HG03439 (cell line): ENCODE data around the gene PLEKHN1.
"Not testable (repeated sequence)": the region's sequence is repeated elsewhere in the genome, so short reads cannot be mapped to it uniquely, and the experiment has no call there.

ENCODE experiments used
- ATAC-seq: cut with Tn5 transposase; IDR thresholded peaks from one replicate; pipeline ENCODE4 v1.9.1; 2021; ENCODE audit warnings: mild to moderate bottlenecking, moderate library complexity; ENCODE audit not compliant: unreplicated experiment

Gene PLEKHN1

DNA sequence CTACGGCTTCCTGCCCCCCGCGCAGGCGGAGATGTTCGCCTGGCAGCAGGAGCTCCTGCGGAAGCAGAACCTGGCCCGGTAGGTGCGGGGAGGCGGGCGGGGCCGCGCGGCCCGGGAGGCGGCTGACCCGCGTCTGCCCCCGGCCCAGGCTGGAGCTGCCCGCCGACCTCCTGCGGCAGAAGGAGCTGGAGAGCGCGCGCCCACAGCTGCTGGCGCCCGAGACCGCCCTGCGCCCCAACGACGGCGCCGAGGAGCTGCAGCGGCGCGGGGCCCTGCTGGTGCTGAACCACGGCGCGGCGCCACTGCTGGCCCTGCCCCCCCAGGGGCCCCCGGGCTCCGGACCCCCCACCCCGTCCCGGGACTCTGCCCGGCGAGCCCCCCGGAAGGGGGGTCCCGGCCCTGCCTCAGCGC, 23.9 kb upstream of the PLEKHN1 start:
- ATAC-seq: no peak

DNA sequence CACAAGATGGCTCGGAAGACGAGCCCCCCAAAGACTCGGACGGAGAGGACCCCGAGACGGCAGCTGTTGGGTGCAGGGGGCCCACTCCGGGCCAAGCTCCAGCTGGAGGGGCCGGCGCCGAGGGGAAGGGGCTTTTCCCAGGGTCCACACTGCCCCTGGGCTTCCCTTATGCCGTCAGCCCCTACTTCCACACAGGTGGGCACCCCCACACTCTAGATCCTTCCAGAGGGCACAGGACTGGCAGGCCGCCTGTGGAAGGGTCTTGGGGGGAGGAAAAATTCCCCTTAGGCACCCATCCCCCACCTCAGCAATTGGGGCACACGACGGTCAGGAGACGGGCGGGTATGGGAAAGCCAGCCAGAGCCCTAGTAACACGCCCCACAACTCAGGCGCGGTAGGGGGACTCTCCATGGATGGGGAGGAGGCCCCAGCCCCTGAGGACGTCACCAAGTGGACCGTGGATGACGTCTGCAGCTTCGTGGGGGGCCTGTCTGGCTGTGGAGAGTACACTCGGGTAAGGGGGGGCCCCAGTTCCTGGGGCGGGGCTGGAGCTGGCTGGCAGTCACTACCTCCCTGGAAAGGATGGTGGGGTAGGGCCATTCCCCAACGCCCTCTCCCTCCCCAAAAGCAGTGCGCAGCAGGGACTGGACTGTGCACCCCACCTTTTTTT, 23.3 kb upstream of the PLEKHN1 start:
- ATAC-seq: no peak

DNA sequence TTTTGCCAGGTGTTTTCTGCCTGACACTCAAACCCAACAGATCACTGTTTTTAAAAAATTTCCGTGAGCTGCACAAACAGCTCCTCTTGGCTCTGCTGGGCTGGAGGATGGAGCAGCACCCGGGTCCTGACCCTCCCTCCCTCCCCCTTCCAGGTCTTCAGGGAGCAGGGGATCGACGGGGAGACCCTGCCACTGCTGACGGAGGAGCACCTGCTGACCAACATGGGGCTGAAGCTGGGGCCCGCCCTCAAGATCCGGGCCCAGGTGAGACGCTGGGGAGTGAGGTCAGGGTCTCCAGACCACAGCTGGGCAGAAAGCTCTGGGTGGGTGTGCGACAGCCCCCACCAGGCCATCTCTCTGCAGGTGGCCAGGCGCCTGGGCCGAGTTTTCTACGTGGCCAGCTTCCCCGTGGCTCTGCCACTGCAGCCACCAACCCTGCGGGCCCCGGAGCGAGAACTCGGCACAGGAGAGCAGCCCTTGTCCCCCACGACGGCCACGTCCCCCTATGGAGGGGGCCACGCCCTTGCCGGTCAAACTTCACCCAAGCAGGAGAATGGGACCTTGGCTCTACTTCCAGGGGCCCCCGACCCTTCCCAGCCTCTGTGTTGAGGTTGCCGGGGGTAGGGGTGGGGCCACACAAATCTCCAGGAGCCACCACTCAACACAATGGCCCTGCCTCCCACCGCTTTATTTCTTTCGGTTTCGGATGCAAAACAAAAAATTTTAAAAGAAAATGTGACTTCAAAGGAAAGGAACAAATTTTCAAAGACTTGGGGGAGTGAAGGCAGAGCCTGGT, 22.5 kb upstream of the PLEKHN1 start:
- no peak for ATAC-seq

DNA sequence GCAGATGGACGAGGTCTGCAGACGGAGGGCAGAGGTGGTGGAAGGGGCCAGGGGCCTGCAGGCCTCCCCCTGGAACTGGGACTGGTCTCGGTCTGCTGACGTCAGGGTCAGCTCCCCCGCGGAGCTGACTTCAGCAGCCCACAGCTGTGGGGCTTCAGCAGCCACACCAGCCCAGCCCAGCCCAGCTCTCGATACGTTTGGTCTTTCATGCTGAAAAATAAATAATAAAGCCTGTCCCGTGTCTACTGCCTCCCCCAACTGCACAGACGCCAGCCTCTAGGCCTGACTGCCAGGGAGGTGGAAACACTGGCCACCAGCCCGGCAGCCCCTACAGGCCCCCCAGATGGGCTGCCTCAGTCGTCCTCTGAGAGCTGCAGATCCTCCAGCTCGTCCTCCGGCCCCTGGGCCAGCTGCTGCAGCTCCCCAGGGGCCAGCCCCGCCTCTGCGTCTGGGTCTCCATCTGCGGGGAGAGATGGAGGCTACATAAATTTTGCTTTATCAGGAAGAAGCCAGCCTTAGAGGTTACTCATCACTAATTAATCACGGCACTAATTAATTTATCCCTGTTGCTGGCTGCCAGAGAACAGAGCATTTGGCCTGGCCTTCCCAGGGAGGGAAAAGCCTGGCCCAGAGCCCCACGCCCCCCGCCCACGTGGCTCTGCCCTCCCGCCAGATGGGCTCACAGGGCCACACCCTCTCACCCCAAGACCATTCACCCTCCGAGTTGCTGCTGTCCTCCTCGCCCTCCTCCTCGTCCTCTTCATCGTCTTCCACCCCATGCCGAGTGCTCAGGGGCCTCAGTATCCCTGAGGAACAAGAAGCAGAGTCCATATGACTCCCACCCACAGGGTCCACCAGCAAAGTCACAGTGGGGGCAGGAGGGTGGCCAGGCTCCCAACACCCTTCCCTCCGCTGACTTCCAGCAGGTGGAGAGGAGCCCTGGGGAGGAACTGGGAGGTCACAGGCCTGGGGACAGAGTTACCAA, 21.6 kb upstream of the PLEKHN1 start:
- ATAC-seq: no peak

DNA sequence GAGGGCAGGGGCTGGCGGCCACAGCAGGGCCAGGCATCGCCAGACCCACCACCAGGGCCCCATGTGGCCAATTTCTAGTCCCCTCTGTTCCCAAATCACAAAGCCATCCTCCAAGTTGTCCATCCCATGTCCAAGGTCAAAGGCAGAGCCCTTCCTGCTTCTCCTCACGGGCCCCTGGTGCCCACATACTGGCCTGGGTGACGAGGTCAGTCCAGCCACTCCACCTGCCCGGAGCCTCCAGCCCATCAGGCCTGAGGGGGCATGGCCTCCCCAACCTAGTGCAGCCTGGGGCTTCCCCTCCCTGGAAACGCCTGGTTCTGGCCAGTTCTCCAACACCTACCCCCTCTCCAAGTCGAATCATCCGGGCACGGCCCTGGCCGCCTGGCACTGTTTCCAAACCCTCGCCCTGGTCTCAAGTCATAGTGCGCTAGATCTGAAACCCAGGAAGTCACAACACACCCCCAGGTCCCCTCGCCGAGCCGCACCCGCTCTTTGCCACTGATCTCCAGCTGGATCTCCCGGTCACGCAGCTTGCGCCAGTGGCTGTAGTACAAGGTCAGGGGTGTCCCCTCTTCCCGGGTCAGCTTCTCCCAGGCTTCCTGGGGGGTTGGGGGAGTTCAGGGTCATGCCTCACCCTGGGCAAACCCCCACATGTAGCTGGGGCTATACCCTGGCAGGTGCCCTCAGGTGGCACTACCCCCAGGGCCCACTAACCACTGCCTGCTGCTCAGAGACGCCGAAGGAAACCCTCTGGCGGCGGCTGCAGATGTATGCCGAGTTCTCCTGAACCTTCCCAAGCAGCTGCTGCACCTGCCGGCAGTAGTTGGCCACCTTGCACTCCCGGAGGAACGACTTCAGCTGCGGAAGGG, 20.4 kb upstream of the PLEKHN1 start:
- no peak for ATAC-seq

DNA sequence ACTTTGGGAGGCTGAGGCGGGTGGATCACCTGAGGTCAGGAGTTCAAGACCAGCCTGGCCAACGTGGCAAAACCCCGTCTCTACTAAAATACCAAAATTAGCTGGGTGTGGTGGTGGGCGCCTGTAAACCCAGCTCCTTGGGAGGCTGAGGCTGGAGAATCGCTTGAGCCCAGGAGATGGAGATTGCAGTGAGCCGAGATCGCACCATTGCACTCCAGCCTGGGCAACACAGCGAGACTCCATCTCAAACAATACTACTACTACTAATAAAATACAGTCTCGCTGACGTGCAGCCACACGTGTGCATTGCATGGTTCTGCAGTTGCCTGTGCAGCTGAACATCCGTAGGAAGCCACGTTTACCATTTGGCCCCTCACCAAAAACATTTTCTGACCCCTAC, 19.5 kb upstream of the PLEKHN1 start:
- not testable (repeated sequence) for ATAC-seq

DNA sequence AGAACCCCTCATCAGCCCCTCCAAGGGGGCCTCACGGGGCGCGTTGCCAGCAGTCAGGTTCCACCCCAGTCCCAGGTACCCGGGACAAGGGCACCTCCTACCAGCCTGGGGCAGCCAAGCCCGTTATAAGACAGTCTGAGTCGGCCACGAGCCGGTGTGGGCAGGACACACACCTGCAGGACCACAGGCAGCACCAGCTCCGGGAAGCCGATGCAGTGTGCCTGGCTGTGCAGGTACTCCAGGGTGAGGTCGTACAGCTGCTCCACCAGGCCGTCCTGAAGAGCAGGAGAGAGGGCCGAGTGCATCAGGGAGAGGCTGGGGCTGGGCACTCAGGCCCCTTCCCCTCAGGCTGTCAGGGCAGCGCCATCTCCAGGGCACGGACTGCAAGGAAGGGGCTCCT, 18.3 kb upstream of the PLEKHN1 start:
- no peak for ATAC-seq

DNA sequence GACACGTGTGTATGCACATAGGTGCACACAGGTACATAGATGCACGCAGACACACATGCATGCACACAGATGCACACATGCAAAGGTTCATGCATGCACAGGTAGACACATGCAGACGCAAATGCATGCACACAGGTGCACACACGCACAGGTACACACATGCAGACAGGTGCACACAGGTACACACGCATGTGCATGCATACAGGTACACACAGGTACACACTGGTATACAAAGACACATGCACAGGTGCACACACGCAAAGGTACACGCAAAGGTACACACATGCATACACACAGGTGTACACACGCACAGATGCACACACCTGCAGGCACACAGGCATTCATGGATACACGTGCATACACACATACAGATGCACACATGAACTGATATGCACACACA, 16.0 kb upstream of the PLEKHN1 start:
- ATAC-seq: no peak

DNA sequence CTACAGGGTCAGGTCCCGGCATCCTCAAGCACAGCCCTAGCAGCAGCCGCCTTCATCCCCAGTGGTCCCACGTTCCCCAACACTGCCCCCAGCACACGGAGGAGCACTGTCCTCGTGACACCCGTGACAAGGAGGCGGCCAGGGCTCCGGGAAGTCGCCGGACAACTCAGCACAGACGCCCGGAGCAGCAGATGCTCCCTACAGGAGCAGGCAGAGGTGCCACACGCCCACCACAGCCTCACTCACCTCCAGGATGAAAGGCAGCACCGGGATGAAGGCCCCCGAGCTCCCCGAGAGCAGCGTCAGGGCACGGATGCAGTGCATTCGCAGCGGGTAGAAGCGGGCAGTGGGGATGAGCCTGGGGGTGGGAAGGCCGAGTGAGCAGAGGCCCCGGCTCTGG, 15.4 kb upstream of the PLEKHN1 start:
- no peak for ATAC-seq

DNA sequence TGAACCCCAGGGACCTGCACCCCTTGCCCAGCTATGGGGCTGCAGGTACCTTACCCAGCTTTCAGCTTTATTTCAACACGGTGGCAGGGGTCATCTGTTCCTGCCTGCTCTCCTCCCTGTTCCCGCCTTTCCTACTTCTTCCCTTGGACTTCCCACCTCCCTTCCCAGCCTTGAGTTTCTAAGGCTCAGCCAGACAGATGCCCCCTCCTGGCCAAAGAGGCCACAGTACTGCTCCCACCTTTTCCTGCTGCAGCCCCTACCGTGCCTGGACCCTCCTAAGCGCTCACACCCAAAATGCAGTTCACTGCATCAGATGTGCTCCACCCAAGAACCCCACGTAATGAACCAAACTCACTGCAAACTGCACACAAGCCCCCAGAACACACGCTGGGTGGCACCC, 14.9 kb upstream of the PLEKHN1 start:
- no peak for ATAC-seq

DNA sequence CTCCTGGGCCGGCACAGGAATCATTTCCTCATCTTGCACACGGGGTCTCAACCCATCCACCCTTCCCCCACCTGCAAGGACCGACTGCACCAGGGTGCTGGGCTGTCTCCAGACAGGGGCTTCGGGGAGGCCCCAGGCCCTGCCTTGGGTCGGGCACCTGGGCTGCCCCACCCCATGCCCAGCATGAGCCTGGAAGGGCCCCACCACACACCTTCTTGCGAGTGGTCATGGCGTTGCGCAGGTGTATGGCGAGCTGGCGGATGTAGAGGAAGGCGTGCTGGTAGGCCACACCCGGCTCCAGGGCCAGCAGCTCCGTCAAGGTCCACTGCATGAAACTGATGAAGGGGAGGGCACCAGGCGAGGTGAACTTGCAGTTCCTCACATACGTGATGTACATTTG, 14.1 kb upstream of the PLEKHN1 start:
- ATAC-seq: no peak

DNA sequence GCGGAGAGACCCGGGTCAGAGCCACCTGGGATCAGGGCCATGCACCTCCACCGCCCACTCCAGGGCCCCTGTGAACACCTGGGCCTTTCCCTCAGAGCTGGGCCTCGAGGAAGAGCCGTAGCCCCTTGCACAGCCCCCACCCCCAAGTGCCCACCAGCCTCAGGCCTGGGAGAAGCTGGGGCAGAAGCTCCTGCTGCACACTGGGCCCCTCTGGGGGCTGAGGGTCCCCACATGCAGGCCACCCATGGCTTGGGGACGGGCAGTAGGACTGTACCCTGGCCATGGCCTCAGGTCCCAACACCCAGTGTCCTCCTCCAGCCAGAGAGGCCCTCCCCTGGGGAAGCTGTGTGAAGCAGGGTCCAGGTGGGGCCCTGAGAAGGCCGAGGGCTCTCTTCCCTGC, 13.7 kb upstream of the PLEKHN1 start:
- ATAC-seq: no peak

DNA sequence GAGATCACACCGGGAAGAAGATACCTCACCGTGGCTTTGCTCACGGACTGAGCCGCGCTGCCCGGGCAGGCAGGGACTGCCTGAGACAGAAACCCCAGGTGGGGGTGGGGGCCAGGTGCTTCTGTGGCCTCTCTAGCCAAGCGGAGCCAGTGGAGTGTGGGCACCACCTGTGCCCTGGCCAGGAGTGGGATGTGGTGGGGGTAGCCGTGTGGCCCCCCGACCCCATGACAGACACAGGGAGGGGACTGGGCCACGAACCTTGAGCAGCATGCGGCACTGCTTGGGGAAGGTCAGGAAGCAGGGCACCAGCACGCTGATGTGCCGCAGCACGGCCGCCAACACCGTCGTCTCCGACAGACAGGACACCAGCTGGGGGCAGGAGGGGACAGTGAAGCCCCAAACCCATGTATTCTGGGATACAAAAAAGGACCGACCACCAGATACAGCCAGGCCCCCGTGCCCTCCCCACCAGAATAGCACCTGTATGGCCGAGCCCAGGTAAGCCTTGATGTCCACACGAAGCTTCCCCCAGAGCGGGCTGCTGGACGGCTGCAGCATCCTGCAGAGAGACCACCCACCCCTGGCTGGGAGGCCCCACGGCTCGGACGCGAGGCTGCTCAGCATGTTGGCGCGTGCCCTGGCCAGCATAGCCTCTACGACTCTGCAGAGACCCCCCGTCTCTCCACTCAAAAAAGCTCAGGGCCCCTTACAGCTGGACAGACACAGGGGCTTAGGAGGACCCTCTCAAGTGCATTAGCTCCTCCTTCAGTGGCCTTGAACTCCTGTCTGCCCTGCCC, 12.6 kb upstream of the PLEKHN1 start:
- ATAC-seq: no peak

DNA sequence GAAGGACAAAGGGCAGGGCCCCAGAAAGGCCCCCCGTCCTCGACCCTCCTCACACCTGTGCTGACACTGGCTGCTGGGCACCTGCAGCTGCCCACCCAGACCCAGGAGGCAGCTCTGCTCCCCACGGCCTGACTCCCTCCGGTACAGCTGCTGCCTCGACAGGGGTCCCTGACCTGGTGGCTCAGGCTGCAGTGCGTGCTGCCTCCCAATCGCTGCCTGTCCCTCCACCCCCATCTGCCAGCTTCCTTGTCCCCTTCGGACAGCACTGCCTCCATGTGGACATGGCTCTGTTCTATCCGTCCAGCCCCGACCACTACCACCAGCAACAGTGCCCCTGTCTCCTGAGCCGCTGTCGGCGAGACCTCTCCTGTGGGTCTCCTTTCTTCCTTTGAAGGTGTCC, 11.4 kb upstream of the PLEKHN1 start:
- ATAC-seq: no peak

DNA sequence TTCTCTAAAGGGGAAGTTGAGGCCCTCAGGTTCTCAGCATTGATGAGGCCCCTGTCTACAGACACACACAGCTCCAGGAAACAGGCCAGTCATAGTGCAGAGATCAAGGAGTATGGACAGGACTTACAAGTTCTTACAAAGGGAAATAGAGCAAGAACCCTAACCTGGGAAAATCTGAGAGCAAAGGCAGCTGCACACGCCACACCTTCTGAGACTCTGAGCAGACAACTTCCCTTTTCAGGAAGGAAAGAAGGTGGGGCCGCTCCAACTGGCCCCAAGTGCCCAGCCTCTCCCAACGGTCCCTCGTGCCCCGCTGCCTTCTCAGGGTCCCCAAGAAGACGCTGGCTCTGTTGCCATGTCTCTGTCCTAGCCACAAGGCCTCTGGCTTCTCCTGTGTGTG, 10.8 kb upstream of the PLEKHN1 start:
- no peak for ATAC-seq

DNA sequence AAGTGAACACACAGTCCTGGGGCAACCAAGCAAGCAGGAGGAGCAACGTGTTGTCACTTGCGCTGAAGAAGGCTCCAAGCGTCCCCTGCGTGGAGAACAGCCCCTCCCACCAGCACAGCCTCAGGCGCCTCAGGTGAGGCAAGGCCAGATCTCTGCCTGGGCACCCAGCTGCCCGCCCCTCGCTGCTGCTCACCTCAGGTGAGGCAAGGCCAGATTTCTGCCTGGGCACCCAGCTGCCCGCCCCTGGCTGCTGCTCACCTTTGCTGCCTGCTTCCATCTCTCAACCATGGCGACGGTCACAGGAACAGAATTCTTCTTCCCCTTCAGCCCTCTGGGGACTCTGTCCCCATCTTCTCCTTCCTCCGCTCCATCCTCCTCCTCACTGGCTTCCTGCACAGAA, 9.6 kb upstream of the PLEKHN1 start:
- ATAC-seq: no peak

DNA sequence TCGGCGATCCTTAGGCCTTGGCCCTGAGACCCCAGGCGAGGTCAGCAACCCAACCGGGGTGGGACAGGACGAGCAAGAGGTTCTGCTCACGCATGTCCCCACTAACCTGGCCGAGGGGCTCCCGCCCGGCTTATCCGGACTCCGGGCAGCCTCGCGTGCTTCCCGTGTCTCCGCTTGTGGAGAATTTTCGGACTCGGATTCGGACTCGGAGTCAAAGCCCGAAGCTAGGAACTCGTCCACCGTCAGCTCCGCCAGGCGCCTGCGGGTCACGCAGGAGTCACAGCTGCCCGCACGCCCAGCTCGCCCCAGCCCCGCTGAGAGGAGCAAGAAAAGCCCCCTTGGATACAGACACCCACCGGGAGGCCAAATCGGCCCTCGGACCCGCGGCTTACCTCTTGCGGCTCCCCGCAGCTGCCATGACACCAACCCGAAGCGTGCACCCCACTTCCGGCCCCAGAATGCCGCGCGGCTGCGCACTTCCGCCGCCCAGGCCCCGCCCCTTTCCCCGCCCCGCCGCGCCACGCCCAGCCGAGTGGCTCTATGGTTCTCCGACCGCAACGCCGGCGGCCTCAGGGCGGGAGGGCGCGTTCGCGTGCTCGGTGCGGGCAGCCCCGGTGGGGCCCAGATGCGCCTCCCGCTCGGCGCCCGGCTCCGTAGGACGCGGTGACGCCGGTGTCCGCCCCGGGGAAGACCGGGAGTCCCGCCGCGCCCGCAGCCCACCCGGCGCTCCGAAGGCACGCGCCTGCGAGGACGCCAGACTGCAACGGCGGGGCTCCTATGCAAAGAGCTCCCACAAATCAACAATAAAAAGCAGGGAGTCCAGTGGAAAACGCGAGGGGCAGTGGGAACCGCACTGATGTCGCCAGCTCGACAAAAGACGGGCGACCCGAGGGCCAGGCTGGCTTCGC, 7.2 kb upstream of the PLEKHN1 start, which contains the start of gene NOC2L:
Gene NOC2L (minus strand): TSS at position 434 of the 908 bp plus-strand sequence. CDS start 16 bp downstream, at position 418.
- peak; percentile 78 for ATAC-seq

DNA sequence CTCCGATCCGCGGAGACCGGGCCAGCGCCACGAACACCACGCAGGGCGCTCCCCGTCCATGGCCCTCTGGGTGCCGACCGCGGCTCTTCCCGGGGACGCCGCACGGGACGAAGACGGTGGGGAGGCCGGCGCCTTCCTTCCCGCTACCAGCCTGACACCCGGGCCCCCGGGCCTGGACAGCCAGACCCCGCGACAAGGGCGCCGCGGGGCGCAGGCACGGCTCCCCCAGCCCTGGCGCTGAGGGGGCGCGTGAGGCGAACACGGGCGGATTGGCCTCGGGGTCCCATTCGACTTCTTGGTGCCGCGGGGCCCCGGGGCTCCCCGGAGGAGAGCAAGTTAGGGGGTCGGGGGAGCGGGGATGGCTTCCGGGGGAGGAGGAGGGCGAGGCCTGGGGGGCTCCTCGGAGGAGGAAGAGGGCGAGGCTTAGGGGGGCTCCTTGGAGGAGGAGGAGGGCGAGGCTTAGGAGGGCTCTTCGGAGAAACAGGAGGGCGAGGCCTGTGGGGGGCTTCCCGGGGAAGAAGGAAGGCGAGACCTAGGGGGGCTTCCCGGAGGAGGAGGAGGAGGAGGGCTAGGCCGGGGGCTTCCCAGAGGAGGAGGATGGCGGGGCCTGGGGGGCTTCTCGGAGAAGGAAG, 6.4 kb upstream of the PLEKHN1 start:
- ATAC-seq: no peak
